Neural progenitor cell (in vitro differentiated cells): Measurements from ENCODE around the gene DCP1A.

Experiments used
- CTCF ChIP-seq: fragments of 200-600 bp; sonication (generic); IDR thresholded peaks from 2 replicates; pipeline ENCODE4 v1.5.1; 2017; ENCODE audit warnings: antibody characterized with exemption, mild to moderate bottlenecking
- EZH2 ChIP-seq: fragments of 200-600 bp; sonication (generic); IDR thresholded peaks from 2 replicates; pipeline ENCODE4 v1.6.1; 2017; ENCODE audit warnings: antibody characterized with exemption, mild to moderate bottlenecking, moderate library complexity

- TF ChIP-seq CTCF = no peak
- TF ChIP-seq EZH2 = no peak
Observed at GRCh38 chr3:53238051-53238850, 109.1 kb downstream of the DCP1A start.
